ENCODE data around the gene ZFAND2A. TPM values are rescaled to one million over a fixed set of nuclear protein-coding genes. Genes with fewer than 3 reads are reported as not detected.

Gene ZFAND2A
- total RNA-seq, 1 donor from 2014 or later: 36.0 TPM

DNA sequence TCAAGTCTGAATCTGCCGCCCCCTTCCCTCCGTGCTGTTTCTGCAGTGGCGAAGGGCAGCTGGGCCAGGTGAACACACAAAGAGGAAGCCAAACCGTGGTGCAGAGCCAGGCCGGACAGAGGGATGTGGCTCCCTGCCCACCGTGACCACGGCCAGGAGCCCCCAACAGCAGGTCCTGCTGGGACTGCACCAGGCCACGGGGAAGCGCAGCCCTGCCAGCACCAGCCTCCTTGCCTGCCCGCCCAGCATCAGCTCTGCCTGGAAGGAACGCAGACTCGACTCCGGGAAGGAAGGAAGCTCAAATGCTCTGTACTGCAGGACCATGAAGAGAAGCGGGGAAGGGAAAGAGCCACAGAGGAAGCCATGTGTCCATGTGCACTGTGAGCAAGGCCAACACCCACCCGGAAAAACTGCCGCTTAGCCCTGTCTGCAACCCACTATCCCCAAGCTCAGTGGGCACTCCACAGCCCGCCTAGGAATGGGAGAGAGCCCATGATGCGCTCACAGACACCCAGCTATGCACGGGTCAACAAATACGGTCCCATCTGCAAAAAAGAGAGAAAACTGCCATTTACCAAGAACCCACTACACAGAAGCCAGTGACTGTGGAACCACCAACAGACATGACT, 53.1 kb downstream of the ZFAND2A start:
- Mint-ChIP-seq H3K36me3 (ENCODE audit: low read depth, unreplicated experiment) (no peaks in the 10 kb centered on the region), H3K4me1 (ENCODE audit: unreplicated experiment) (peaks cover 8% of the 10 kb centered on the region), H3K27me3 (ENCODE audit: unreplicated experiment) (peaks cover 16% of the 10 kb centered on the region), H3K4me3 (ENCODE audit: unreplicated experiment) (no peak overlapping the region), H3K9me3 (ENCODE audit: unreplicated experiment) (no peaks in the 10 kb centered on the region), H3K27ac (ENCODE audit: unreplicated experiment) (no peak overlapping the region)
- TF ChIP-seq, protein P1, sequence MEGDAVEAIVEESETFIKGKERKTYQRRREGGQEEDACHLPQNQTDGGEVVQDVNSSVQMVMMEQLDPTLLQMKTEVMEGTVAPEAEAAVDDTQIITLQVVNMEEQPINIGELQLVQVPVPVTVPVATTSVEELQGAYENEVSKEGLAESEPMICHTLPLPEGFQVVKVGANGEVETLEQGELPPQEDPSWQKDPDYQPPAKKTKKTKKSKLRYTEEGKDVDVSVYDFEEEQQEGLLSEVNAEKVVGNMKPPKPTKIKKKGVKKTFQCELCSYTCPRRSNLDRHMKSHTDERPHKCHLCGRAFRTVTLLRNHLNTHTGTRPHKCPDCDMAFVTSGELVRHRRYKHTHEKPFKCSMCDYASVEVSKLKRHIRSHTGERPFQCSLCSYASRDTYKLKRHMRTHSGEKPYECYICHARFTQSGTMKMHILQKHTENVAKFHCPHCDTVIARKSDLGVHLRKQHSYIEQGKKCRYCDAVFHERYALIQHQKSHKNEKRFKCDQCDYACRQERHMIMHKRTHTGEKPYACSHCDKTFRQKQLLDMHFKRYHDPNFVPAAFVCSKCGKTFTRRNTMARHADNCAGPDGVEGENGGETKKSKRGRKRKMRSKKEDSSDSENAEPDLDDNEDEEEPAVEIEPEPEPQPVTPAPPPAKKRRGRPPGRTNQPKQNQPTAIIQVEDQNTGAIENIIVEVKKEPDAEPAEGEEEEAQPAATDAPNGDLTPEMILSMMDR (IDR thresholded peaks at IDR 0.05; ENCODE audit: unreplicated experiment): no peak
- DNase-seq (ENCODE audit: low spot score): no peak

DNA sequence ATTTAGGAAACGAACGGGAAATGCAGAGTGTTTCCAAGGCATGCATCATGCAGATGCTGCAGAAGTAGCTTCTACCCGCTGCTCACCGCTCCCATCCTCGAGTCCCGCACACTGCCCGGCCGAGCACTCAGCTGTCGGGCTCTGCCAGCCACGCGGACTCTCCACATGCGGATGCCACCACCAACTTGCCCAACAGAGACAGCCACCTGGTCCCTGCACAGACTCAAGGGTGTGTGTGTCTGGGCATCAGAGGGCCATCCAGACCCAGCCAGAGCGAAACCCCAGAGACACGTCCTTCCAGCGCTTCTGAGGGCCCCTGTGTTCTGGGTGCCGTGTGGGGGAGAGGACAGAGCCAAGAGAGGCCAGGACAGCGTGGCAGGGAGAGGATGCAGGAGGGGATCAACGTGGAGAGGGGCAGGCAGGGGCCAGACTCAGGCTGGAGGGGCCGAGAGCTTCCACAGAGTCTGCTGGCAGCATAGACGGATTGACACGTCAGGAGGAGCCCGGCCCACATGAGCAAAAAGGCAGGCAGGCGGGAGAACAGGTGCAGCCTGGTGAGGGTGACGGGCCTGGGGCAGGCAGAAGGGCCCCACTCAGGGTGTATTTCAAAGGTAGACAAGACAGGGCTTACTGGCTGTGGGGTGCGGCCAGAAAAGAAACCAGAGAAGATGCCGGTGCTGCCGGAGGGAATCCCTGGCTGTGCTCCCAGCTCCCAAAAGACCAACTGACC, 53.8 kb downstream of the ZFAND2A start:
- TF ChIP-seq, protein P1 (IDR thresholded peaks at IDR 0.05; ENCODE audit: unreplicated experiment): no peak
- DNase-seq (ENCODE audit: low spot score): no peak
- no peaks in the 10 kb centered on the region for H3K9me3 Mint-ChIP-seq (ENCODE audit: unreplicated experiment)
- H3K36me3 Mint-ChIP-seq (ENCODE audit: low read depth, unreplicated experiment): no peaks in the 10 kb centered on the region
- H3K27me3 Mint-ChIP-seq (ENCODE audit: unreplicated experiment): peaks cover 19% of the 10 kb centered on the region
- H3K27ac Mint-ChIP-seq (ENCODE audit: unreplicated experiment): no peak overlapping the region
- H3K4me3 Mint-ChIP-seq (ENCODE audit: unreplicated experiment): no peak overlapping the region
- peaks cover 8% of the 10 kb centered on the region for H3K4me1 Mint-ChIP-seq (ENCODE audit: unreplicated experiment)

- Mint-ChIP-seq H3K9me3 (ENCODE audit: unreplicated experiment) (no peaks in the 10 kb centered on the region), H3K36me3 (ENCODE audit: low read depth, unreplicated experiment) (no peaks in the 10 kb centered on the region), H3K27me3 (ENCODE audit: unreplicated experiment) (peaks cover 19% of the 10 kb centered on the region), H3K4me1 (ENCODE audit: unreplicated experiment) (peaks cover 8% of the 10 kb centered on the region), H3K27ac (ENCODE audit: unreplicated experiment) (no peak overlapping the region), H3K4me3 (ENCODE audit: unreplicated experiment) (no peak overlapping the region)
- TF ChIP-seq, protein P1 (IDR thresholded peaks at IDR 0.05; ENCODE audit: unreplicated experiment): no peak
- no peak for DNase-seq (ENCODE audit: low spot score)
Measured at GRCh38 chr7:1105189-1105588, 54.8 kb downstream of the ZFAND2A start.

GRCh38 chr7:1104516-1105179, 55.3 kb downstream of the ZFAND2A start:
- H3K27ac Mint-ChIP-seq (ENCODE audit: unreplicated experiment): peak overlapping the region; percentile 42

More at GRCh38 chr7:1104516-1105179, 55.3 kb downstream of the ZFAND2A start:
- Mint-ChIP-seq H3K36me3 (ENCODE audit: low read depth, unreplicated experiment) (no peaks in the 10 kb centered on the region), H3K9me3 (ENCODE audit: unreplicated experiment) (no peaks in the 10 kb centered on the region), H3K4me1 (ENCODE audit: unreplicated experiment) (peaks cover 8% of the 10 kb centered on the region), H3K27me3 (ENCODE audit: unreplicated experiment) (peaks cover 19% of the 10 kb centered on the region), H3K4me3 (ENCODE audit: unreplicated experiment) (no peak overlapping the region)
- TF ChIP-seq, protein P1 (IDR thresholded peaks at IDR 0.05; ENCODE audit: unreplicated experiment): no peak
- DNase-seq (ENCODE audit: low spot score): no peak
